H1 (cell line): ENCODE results near the gene LHX5. TPM values are rescaled to one million over a fixed set of nuclear protein-coding genes. Genes with fewer than 3 reads are reported as not detected.

Experiments used
- CTCF ChIA-PET: fragments of 300-600 bp; sonication (Branson Sonifier 250); formaldehyde crosslinking; loops from one replicate; lab custom pipeline; 2021; ENCODE audit not compliant: partially characterized antibody; lab: Charles Lee
- POLR2A ChIA-PET: fragments of 300-600 bp; sonication (Branson Sonifier 250); formaldehyde crosslinking; loops from one replicate; lab custom pipeline; 2021; ENCODE audit warnings: inconsistent platforms; ENCODE audit not compliant: partially characterized antibody; lab: Charles Lee
- DNase-seq, 2 experiments: peaks; one replicate each; pipeline versions ENCODE4 v3.0.0 to v3.0.0-alpha.2; 2010 to 2022; ENCODE audit warnings: low spot score in 2 of 2, low read depth in 1 of 2, mixed read lengths in 1 of 2
- FAIRE-seq: peaks from 2 replicates; lab custom pipeline; 2011; peaks lifted over from hg19 to GRCh38; lab: Jason Lieb, UNC
- H2AFZ ChIP-seq: 2 replicates; pipeline ENCODE4 v1.8.1; 2012; ENCODE audit warnings: low read length, inconsistent platforms
- H2AK5ac ChIP-seq: 2 replicates; pipeline ENCODE4 v1.6.1; 2013; ENCODE audit warnings: low read depth, low read length
- H2BK120ac ChIP-seq: replicated peaks from 2 replicates; pipeline ENCODE3; 2013; ENCODE audit warnings: low read depth, low read length, inconsistent platforms
- H2BK12ac ChIP-seq: 2 replicates; pipeline ENCODE4 v1.6.1; 2013; ENCODE audit warnings: low read depth, low read length
- H2BK15ac ChIP-seq: 2 replicates; pipeline ENCODE4 v1.6.1; 2013; ENCODE audit warnings: low read length
- H2BK20ac ChIP-seq: 2 replicates; pipeline ENCODE4 v1.6.1; 2013; ENCODE audit warnings: low read length
- H2BK5ac ChIP-seq: 2 replicates; pipeline ENCODE4 v1.6.1; 2013; ENCODE audit warnings: low read depth, low read length
- H3K14ac ChIP-seq: 2 replicates; pipeline ENCODE4 v1.6.1; 2013; ENCODE audit warnings: inconsistent platforms; ENCODE audit not compliant: insufficient read length
- H3K18ac ChIP-seq: 2 replicates; pipeline ENCODE4 v1.6.1; 2013; ENCODE audit warnings: low read length; ENCODE audit errors: extremely low read depth
- H3K23ac ChIP-seq: 2 replicates; pipeline ENCODE4 v1.6.1; 2013; ENCODE audit warnings: inconsistent platforms; ENCODE audit not compliant: insufficient read length
- H3K23me2 ChIP-seq: 2 replicates; pipeline ENCODE4 v1.6.1; 2013; ENCODE audit warnings: low read depth, low read length
- H3K27ac ChIP-seq: 2 replicates; pipeline ENCODE4 v1.6.1; 2011; ENCODE audit warnings: low read depth, low read length, inconsistent platforms
- H3K27me3 ChIP-seq, 4 experiments: replicated peaks in 1 of 4; 1 replicate in 1 of 4; 2 replicates in 3 of 4; pipeline versions ENCODE4 v1.6.1 to v1.8.1; 2011 to 2013; ENCODE audit warnings: low read length in 3 of 4, mild to moderate bottlenecking in 3 of 4, inconsistent platforms in 2 of 4, mixed read lengths in 2 of 4, moderate library complexity in 1 of 4; ENCODE audit not compliant: control insufficient read depth in 3 of 4, insufficient read depth in 3 of 4; ENCODE audit errors: extremely low read depth in 1 of 4
- H3K36me3 ChIP-seq, 4 experiments: 2 replicates each; pipeline versions ENCODE4 v1.6.1 to v1.8.1; 2011 to 2013; ENCODE audit warnings: mild to moderate bottlenecking in 4 of 4, low read length in 3 of 4, moderate library complexity in 2 of 4, control low read depth in 1 of 4, inconsistent platforms in 1 of 4; ENCODE audit not compliant: insufficient read depth in 4 of 4, control insufficient read depth in 2 of 4
- H3K4ac ChIP-seq: replicated peaks from 2 replicates; pipeline ENCODE3; 2013; ENCODE audit warnings: low read length, low read depth, mixed read lengths, inconsistent platforms; ENCODE audit not compliant: insufficient read length
- H3K4me1 ChIP-seq, 4 experiments: replicated peaks in 1 of 4; 1 replicate in 1 of 4; 2 replicates in 3 of 4; pipeline versions ENCODE4 v1.6.1 to v1.8.1; 2011 to 2013; ENCODE audit warnings: low read length in 3 of 4, inconsistent platforms in 2 of 4, mixed read lengths in 1 of 4; ENCODE audit not compliant: insufficient read depth in 4 of 4, control insufficient read depth in 3 of 4
- H3K4me2 ChIP-seq, 2 experiments: 2 replicates each; pipeline versions ENCODE4 v1.6.1 to v1.8.1; 2011 to 2013; ENCODE audit warnings: low read depth in 2 of 2, low read length in 2 of 2, control low read depth in 1 of 2, inconsistent platforms in 1 of 2, mild to moderate bottlenecking in 1 of 2; ENCODE audit not compliant: insufficient read depth in 1 of 2
- H3K4me3 ChIP-seq, 4 experiments: fragments of 200-600, 300-600 bp in 1 of 4; sonication (generic), shearing (Covaris generic), sonication (Bioruptor Twin) in 1 of 4; 2 replicates each; pipeline versions ENCODE4 v1.5.1 to v1.8.1; 2011 to 2016; ENCODE audit warnings: low read length in 4 of 4, low read depth in 3 of 4, control low read depth in 2 of 4, inconsistent platforms in 2 of 4, mild to moderate bottlenecking in 2 of 4, mixed read lengths in 1 of 4, moderate library complexity in 1 of 4; ENCODE audit not compliant: insufficient read depth in 2 of 4; ENCODE audit errors: extremely low read depth in 1 of 4
- H3K56ac ChIP-seq: replicated peaks from 2 replicates; pipeline ENCODE3; 2013; ENCODE audit warnings: low read depth, mild to moderate bottlenecking, mixed read lengths, low read length, inconsistent platforms; ENCODE audit not compliant: insufficient read length
- H3K79me1 ChIP-seq: 2 replicates; pipeline ENCODE4 v1.6.1; 2013; ENCODE audit warnings: low read depth, low read length, control low read depth
- H3K79me2 ChIP-seq, 2 experiments: 2 replicates each; pipeline versions ENCODE4 v1.6.1 to v1.8.1; 2012 to 2013; ENCODE audit warnings: low read length in 2 of 2, mild to moderate bottlenecking in 2 of 2, inconsistent platforms in 1 of 2; ENCODE audit not compliant: insufficient read depth in 2 of 2, control insufficient read depth in 1 of 2
- H3K9ac ChIP-seq, 4 experiments: replicated peaks in 1 of 4; 1 replicate in 1 of 4; 2 replicates in 3 of 4; pipeline versions ENCODE4 v1.6.1 to v1.8.1; 2011 to 2013; ENCODE audit warnings: low read depth in 3 of 4, low read length in 3 of 4, control low read depth in 2 of 4, mild to moderate bottlenecking in 2 of 4, moderate library complexity in 2 of 4, inconsistent platforms in 1 of 4; ENCODE audit errors: extremely low read depth in 1 of 4
- H3K9me3 ChIP-seq, 2 experiments: 2 replicates each; pipeline versions ENCODE4 v1.6.1 to v1.8.1; 2012 to 2013; ENCODE audit warnings: mild to moderate bottlenecking in 2 of 2, moderate library complexity in 2 of 2, control low read depth in 1 of 2, inconsistent platforms in 1 of 2, low read depth in 1 of 2, low read length in 1 of 2, mixed read lengths in 1 of 2; ENCODE audit not compliant: insufficient read depth in 2 of 2
- H4K20me1 ChIP-seq, 2 experiments: replicated peaks in 1 of 2; 2 replicates each; pipeline versions ENCODE3 to v1.8.1; 2011 to 2013; ENCODE audit warnings: inconsistent platforms in 2 of 2, low read length in 2 of 2, mild to moderate bottlenecking in 1 of 2; ENCODE audit not compliant: insufficient read depth in 2 of 2, control insufficient read depth in 1 of 2
- H4K5ac ChIP-seq: 2 replicates; pipeline ENCODE4 v1.6.1; 2013; ENCODE audit warnings: low read length, low read depth, mixed read lengths, inconsistent platforms; ENCODE audit not compliant: insufficient read length
- H4K8ac ChIP-seq: 2 replicates; pipeline ENCODE4 v1.8.0; 2013; ENCODE audit warnings: mild to moderate bottlenecking, moderate library complexity, low read length, inconsistent platforms; ENCODE audit not compliant: insufficient read depth; ENCODE audit errors: extremely low read depth
- H4K91ac ChIP-seq: replicated peaks from 2 replicates; pipeline ENCODE3; 2013; ENCODE audit warnings: low read length, mixed read lengths, inconsistent platforms; ENCODE audit not compliant: insufficient read length
- SRF ChIP-seq: IDR thresholded peaks from 2 replicates; pipeline ENCODE4 v1.6.1; 2011; ENCODE audit warnings: mild to moderate bottlenecking, low read depth, low read length, moderate library complexity
- WGBS, 2 experiments: shearing (Covaris generic) in 1 of 2; methylation state at CpG; one replicate each; pipeline versions ENCODE4 v1.1.6 to v1.1.7; 2013 to 2015; ENCODE audit warnings: low lambda C conversion rate in 2 of 2, mixed read lengths in 2 of 2, inconsistent platforms in 1 of 2, low coverage in 1 of 2, missing lambda C conversion rate in 1 of 2; ENCODE audit not compliant: insufficient replicate concordance in 2 of 2, insufficient coverage in 1 of 2, insufficient read length in 1 of 2; ENCODE audit errors: extremely low coverage in 1 of 2, missing lambda C conversion rate in 1 of 2; 5-methylcytosine and 5-hydroxymethylcytosine counted together
- polyA plus RNA-seq, 7 experiments: library from polyadenylated mRNA; depleted of rRNA in 3 of 7; stranded (reverse) in 5 of 7; unstranded in 2 of 7; fragments of >200 nt in 5 of 7; fragments of 200-250 nt in 2 of 7; gene quantifications; 1 replicate in 5 of 7; 2 replicates in 1 of 7; 4 replicates in 1 of 7; pipeline versions ENCODE4 v1.2.1 to v1.2.3, GENCODE V29; 2011 to 2013; ENCODE audit warnings: missing spikeins in 2 of 7, mixed read lengths in 2 of 7
- total RNA-seq: library from RNA; stranded (reverse); fragmentation: NEBNext Ultra II Directional; extraction: Animal tissue kit (Norgen Biotek cat#: 25700); gene quantifications from 2 replicates; pipeline ENCODE4 v1.2.1, GENCODE V29; 2021

Gene LHX5
- total and polyA plus RNA-seq, 2 of the 8 experiments (the other 6 are each of a cell fraction or from before 2014, with no cell fraction given) = 0.47 to 1.1 TPM

DNA sequence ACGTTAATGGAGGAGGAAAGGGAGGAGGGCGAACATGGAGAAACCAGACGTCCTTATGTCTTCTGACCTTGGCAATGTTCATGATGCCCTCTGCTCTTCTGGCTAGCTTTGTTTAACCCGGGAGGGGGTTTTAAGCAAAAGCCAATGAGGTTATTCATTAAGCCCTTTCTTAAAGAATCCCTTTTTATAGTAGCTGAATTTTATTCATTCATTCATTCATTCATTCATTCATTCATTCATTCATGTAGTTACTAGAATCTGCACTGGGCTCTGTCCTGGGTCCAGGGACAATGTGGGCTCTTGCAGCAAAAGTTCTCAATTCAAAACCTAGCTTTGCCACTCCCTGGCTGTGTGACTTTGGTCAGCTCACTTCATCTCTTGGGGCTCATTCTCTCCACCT lies 14.0 kb downstream of the LHX5 start:
- H3K14ac ChIP-seq = no peak overlapping the region
- no peak overlapping the region for H3K18ac ChIP-seq
- no peak overlapping the region for H2BK20ac ChIP-seq
- H4K8ac ChIP-seq = no peak overlapping the region
- ChIA-PET POLR2A (no interaction called here), CTCF (interaction anchor here (0.7 to 8.0 kb wide), 7 partner anchors 14 to 362 kb away, joined by 3 to 82 read pairs (median 4); partner anchors contain the start of gene LHX5)
- no peak overlapping the region for H2AK5ac ChIP-seq
- no peak overlapping the region for H3K56ac ChIP-seq
- no peaks in the 10 kb centered on the region for H4K20me1 ChIP-seq
- no peak overlapping the region for H2BK120ac ChIP-seq
- 76% methylated on average over 4 of the region's 4 CpGs; no CpG with 5 or more reads in 1 of the 2 experiments for WGBS, 2 experiments
- H2BK5ac ChIP-seq = no peak overlapping the region
- no peaks in the 10 kb centered on the region for H3K9me3 ChIP-seq
- no peak overlapping the region for H3K4me2 ChIP-seq
- DNase-seq (no peak), FAIRE-seq (no peak)
- H3K36me3 ChIP-seq = no peaks in the 10 kb centered on the region; a peak in 1 of 8 replicates
- no peak overlapping the region for H2BK15ac ChIP-seq
- no peaks in the 10 kb centered on the region for H3K79me1 ChIP-seq
- TF ChIP-seq SRF = no peak
- no peaks in the 10 kb centered on the region for H3K79me2 ChIP-seq
- no peak overlapping the region for H2AFZ ChIP-seq
- no peak overlapping the region for H2BK12ac ChIP-seq
- H3K27me3 ChIP-seq = peaks cover 6 to 12% (median 7%) of the 10 kb centered on the region in 4 experiments
- H4K5ac ChIP-seq = no peak overlapping the region
- H3K9ac ChIP-seq = no peak overlapping the region
- no peak overlapping the region for H3K23ac ChIP-seq
- no peak overlapping the region for H4K91ac ChIP-seq
- no peak overlapping the region for H3K4ac ChIP-seq
- no peak overlapping the region for H3K27ac ChIP-seq
- no peak overlapping the region for H3K4me3 ChIP-seq
- H3K23me2 ChIP-seq = no peaks in the 10 kb centered on the region
- peaks cover 0 to 5% (median 2%) of the 10 kb centered on the region in 4 experiments; a peak in 4 of 7 replicates for H3K4me1 ChIP-seq
